ENCODE measurements around the gene KEAP1. TPM values are rescaled to one million over a fixed set of nuclear protein-coding genes. Genes with fewer than 3 reads are reported as not detected.

The KEAP1 gene
- total and polyA plus RNA-seq, 9 of the 15 experiments (the other 6 are each of a cell fraction or from before 2014, with no cell fraction given) = 2.1 to 95.6 (median 64.3) TPM

GRCh38 chr19:10502524-10503001 lies 593 bp downstream of the KEAP1 start (continued):
- TF ChIP-seq ZBTB12 (CRISPR knock-in tag; IDR thresholded peaks at IDR 0.05) (peak; percentile 66), CBX1 (IDR thresholded peaks at IDR 0.05; ENCODE audit: low read depth) (peak; percentile 66; the same call in 1 of the 2 replicates), REST (IDR thresholded peaks at IDR 0.05; ENCODE audit: borderline replicate concordance) (peak; percentile 11), REST (CRISPR knock-in tag; IDR thresholded peaks at IDR 0.05; ENCODE audit: low read depth) (0 out of 2 replicates have a peak, but pooled peaks have one; percentile 50), MITF (IDR thresholded peaks at IDR 0.05) (no peak), MAFG (tag; conservative IDR thresholded peaks at IDR 0.05) (peak; percentile 69; the same call in 1 of the 2 replicates), POLR2G (IDR thresholded peaks at IDR 0.05; ENCODE audit: low read depth, low read length) (peak; percentile 95), DACH1 (IDR thresholded peaks at IDR 0.05; ENCODE audit: partially characterized antibody) (peak; percentile 55), ELK3 (CRISPR knock-in tag; IDR thresholded peaks at IDR 0.05) (no peak), CREM (IDR thresholded peaks at IDR 0.05; ENCODE audit: low read depth) (peak; percentile 78)

Data from K562 (cell line).